Stimulated activated CD8-positive, alpha-beta memory T cell treated with anti-CD3 and anti-CD28 coated beads, Interleukin-15, amount 100 ng/mL, for 4 hours (primary cell): Measurements from ENCODE around the gene NCSTN.

ENCODE experiments used
- DNase-seq, 2 donors: peaks; one replicate each; pipeline ENCODE4 v3.0.0-alpha.2; 2020; ENCODE audit warnings: low read depth in 2 of 2

The NCSTN gene

GRCh38 chr1:160406131-160406968 is 63.2 kb downstream of the NCSTN start:
- DNase-seq = no peak

- no peak for DNase-seq
Measured at GRCh38 chr1:160407839-160408801, 64.9 kb downstream of the NCSTN start.
